IMR-90 (cell line): Measurements from ENCODE around the gene TSPAN32. TPM values are rescaled to one million over a fixed set of nuclear protein-coding genes. Genes with fewer than 3 reads are reported as not detected.

Experiments used
- ATAC-seq: fragments of 200-7000 bp; cut with Tn5 transposase; 2 replicates; pipeline ENCODE4 v1.9.1; 2020; ENCODE audit warnings: low read depth, mild to moderate bottlenecking, moderate library complexity
- BruUV-seq: library from RNA; stranded (reverse); fragments of 400-500 nt; replicated peaks from 2 replicates; lab custom pipeline; 2021; lab: Mats Ljungman, UMichigan
- CTCF ChIA-PET: fragments of 300-600 bp; formaldehyde crosslinking; extraction: SDS; loops from one replicate; lab custom pipeline; 2021; ENCODE audit warnings: antibody characterized with exemption; lab: Yijun Ruan, JAX
- POLR2A ChIA-PET: fragments of 300-600 bp; sonication (Branson Sonifier 250); formaldehyde crosslinking; loops from one replicate; lab custom pipeline; 2022; ENCODE audit warnings: antibody characterized with exemption; ENCODE audit not compliant: unreplicated experiment; lab: Charles Lee
- DNase-seq: peaks from one replicate; pipeline ENCODE4 v3.0.0; 2013
- H2AFZ ChIP-seq: replicated peaks from 2 replicates; pipeline ENCODE3; 2013; ENCODE audit warnings: low read length, mild to moderate bottlenecking; ENCODE audit not compliant: poor library complexity
- H2AK5ac ChIP-seq: 2 replicates; pipeline ENCODE4 v1.6.1; 2013; ENCODE audit warnings: low read depth, low read length, inconsistent platforms
- H2AK9ac ChIP-seq: replicated peaks from 2 replicates; pipeline ENCODE3; 2013; ENCODE audit warnings: mild to moderate bottlenecking, low read depth, low read length, moderate library complexity; ENCODE audit not compliant: poor library complexity
- H2BK120ac ChIP-seq: 2 replicates; pipeline ENCODE4 v1.6.1; 2013; ENCODE audit warnings: low read depth, low read length, inconsistent platforms
- H2BK15ac ChIP-seq: 3 replicates; pipeline ENCODE4 v1.6.1; 2013; ENCODE audit warnings: low read depth, low read length, inconsistent platforms
- H2BK20ac ChIP-seq: 2 replicates; pipeline ENCODE4 v1.6.1; 2013; ENCODE audit warnings: low read depth, mild to moderate bottlenecking, inconsistent platforms, low read length, moderate library complexity
- H2BK5ac ChIP-seq: 2 replicates; pipeline ENCODE4 v1.6.1; 2013; ENCODE audit warnings: mild to moderate bottlenecking, low read depth, low read length, inconsistent platforms; ENCODE audit not compliant: poor library complexity, severe bottlenecking
- H3K14ac ChIP-seq: replicated peaks from 2 replicates; pipeline ENCODE4 v1.6.1; 2013; ENCODE audit warnings: low read depth, low read length, inconsistent platforms
- H3K18ac ChIP-seq: 2 replicates; pipeline ENCODE4 v1.6.1; 2013; ENCODE audit warnings: low read depth, low read length, control low read depth
- H3K23ac ChIP-seq: 2 replicates; pipeline ENCODE4 v1.6.1; 2013; ENCODE audit warnings: low read depth, low read length, inconsistent platforms
- H3K27ac ChIP-seq: 2 replicates; pipeline ENCODE4 v1.5.1; 2013; ENCODE audit warnings: mild to moderate bottlenecking, control low read depth, low read length; ENCODE audit not compliant: insufficient read depth
- H3K27me3 ChIP-seq: 2 replicates; pipeline ENCODE4 v1.6.1; 2013; ENCODE audit warnings: low read length; ENCODE audit not compliant: control insufficient read depth, insufficient read depth
- H3K36me3 ChIP-seq: 2 replicates; pipeline ENCODE4 v1.6.1; 2013; ENCODE audit warnings: low read length, mixed read lengths; ENCODE audit not compliant: control insufficient read depth, insufficient read depth
- H3K4ac ChIP-seq: 2 replicates; pipeline ENCODE4 v1.6.1; 2013; ENCODE audit warnings: low read depth, low read length, inconsistent platforms
- H3K4me1 ChIP-seq: 2 replicates; pipeline ENCODE4 v1.6.1; 2013; ENCODE audit warnings: low read length, mixed read lengths; ENCODE audit not compliant: control insufficient read depth, insufficient read depth
- H3K4me2 ChIP-seq: 2 replicates; pipeline ENCODE4 v1.6.1; 2013; ENCODE audit warnings: low read depth, mild to moderate bottlenecking, control low read depth, low read length, moderate library complexity
- H3K4me3 ChIP-seq: 2 replicates; pipeline ENCODE4 v1.5.1; 2013; ENCODE audit warnings: low read depth, mild to moderate bottlenecking, control low read depth, low read length, moderate library complexity; ENCODE audit not compliant: insufficient read depth
- H3K56ac ChIP-seq: 2 replicates; pipeline ENCODE4 v1.6.1; 2013; ENCODE audit warnings: low read length, inconsistent platforms; ENCODE audit not compliant: insufficient read depth; ENCODE audit errors: extremely low read depth
- H3K79me1 ChIP-seq, 2 experiments: 2 replicates each; pipeline ENCODE4 v1.6.1; 2013; ENCODE audit warnings: low read length in 2 of 2, inconsistent platforms in 1 of 2, low read depth in 1 of 2
- H3K9ac ChIP-seq: 2 replicates; pipeline ENCODE4 v1.6.1; 2013; ENCODE audit warnings: low read depth, low read length, control low read depth
- H3K9me1 ChIP-seq: 2 replicates; pipeline ENCODE4 v1.6.1; 2013; ENCODE audit warnings: low read length, inconsistent platforms; ENCODE audit not compliant: insufficient read depth
- H3K9me3 ChIP-seq: 2 replicates; pipeline ENCODE4 v1.6.1; 2013; ENCODE audit warnings: low read length; ENCODE audit not compliant: control insufficient read depth, insufficient read depth
- H4K20me1 ChIP-seq: 2 replicates; pipeline ENCODE4 v1.6.1; 2013; ENCODE audit warnings: low read length, inconsistent platforms; ENCODE audit not compliant: insufficient read depth
- H4K5ac ChIP-seq: 2 replicates; pipeline ENCODE4 v1.6.1; 2013; ENCODE audit warnings: mild to moderate bottlenecking, low read depth, low read length, control low read depth
- H4K8ac ChIP-seq, 2 experiments: 2 replicates each; pipeline ENCODE4 v1.6.1; 2013; ENCODE audit warnings: low read depth in 2 of 2, low read length in 2 of 2, control low read depth in 1 of 2, inconsistent platforms in 1 of 2
- H4K91ac ChIP-seq: 2 replicates; pipeline ENCODE4 v1.6.1; 2013; ENCODE audit warnings: low read depth, low read length, inconsistent platforms; ENCODE audit not compliant: insufficient read depth
- BHLHE40 ChIP-seq: fragments of 150-350 bp; IDR thresholded peaks from 2 replicates; pipeline ENCODE4 v1.6.1; 2016; ENCODE audit warnings: mild to moderate bottlenecking, low read depth, low read length
- CEBPB ChIP-seq: IDR thresholded peaks from 2 replicates; pipeline ENCODE4 v1.6.1; 2012; ENCODE audit warnings: low read depth, low read length, improper control_type of control experiment
- CHD1 ChIP-seq: IDR thresholded peaks from 2 replicates; pipeline ENCODE4 v1.6.1; 2012; ENCODE audit warnings: low read depth, low read length, improper control_type of control experiment
- ELK1 ChIP-seq: fragments of 150-350 bp; IDR thresholded peaks from 2 replicates; pipeline ENCODE4 v1.6.1; 2016; ENCODE audit warnings: low read depth, mild to moderate bottlenecking, low read length, moderate library complexity, borderline replicate concordance
- MAFK ChIP-seq: IDR thresholded peaks from 2 replicates; pipeline ENCODE4 v1.6.1; 2012; ENCODE audit warnings: low read depth, low read length, improper control_type of control experiment
- POLR2A ChIP-seq: IDR thresholded peaks from 2 replicates; pipeline ENCODE4 v1.6.1; 2012; ENCODE audit warnings: mild to moderate bottlenecking, low read depth, low read length
- RCOR1 ChIP-seq: IDR thresholded peaks from 2 replicates; pipeline ENCODE4 v1.6.1; 2012; ENCODE audit warnings: mild to moderate bottlenecking, low read length, improper control_type of control experiment; ENCODE audit not compliant: insufficient replicate concordance
- SMC3 ChIP-seq: fragments of 150-350 bp; IDR thresholded peaks from 2 replicates; pipeline ENCODE4 v1.6.1; 2016; ENCODE audit warnings: low read depth, mild to moderate bottlenecking, antibody characterized with exemption, low read length, moderate library complexity
- USF2 ChIP-seq: fragments of 150-350 bp; IDR thresholded peaks from 2 replicates; pipeline ENCODE4 v1.6.1; 2017; ENCODE audit warnings: mild to moderate bottlenecking, antibody characterized with exemption, low read length, low read depth
- WGBS, 2 experiments: methylation state at CpG; one replicate each; pipeline versions ENCODE4 v1.1.5 to v1.1.7; 2013; ENCODE audit warnings: missing lambda C conversion rate in 2 of 2; ENCODE audit not compliant: insufficient read length in 1 of 2; ENCODE audit errors: extremely low coverage in 2 of 2; 5-methylcytosine and 5-hydroxymethylcytosine counted together
- dilution Hi-C: fragments of 300-500 bp; cut with HindIII; formaldehyde crosslinking; loops from one replicate; pipeline ENCODE4 v1.14.3; 2018; ENCODE audit warnings: low sequenced_read_pairs; ENCODE audit not compliant: unreplicated experiment
- in situ Hi-C: fragments of 300-500 bp; cut with MboI; formaldehyde crosslinking; loops from 3 replicates; pipeline ENCODE4 v1.14.3; 2019; ENCODE audit warnings: low sequenced_read_pairs, inconsistent platforms, mixed read lengths
- intact Hi-C: fragments of 100-400 bp; cut with micrococcal nuclease; formaldehyde crosslinking; loops from 2 replicates; pipeline ENCODE4 v1.10.0; 2022
- polyA plus RNA-seq, 3 experiments: library from polyadenylated mRNA; depleted of rRNA; stranded (reverse); fragments of >200 nt; gene quantifications; 2 replicates each; pipeline ENCODE4 v1.2.3, GENCODE V29; 2012; ENCODE audit warnings: low replicate concordance in 1 of 3
- total RNA-seq: library from RNA; depleted of rRNA; stranded (reverse); fragments of >200 nt; gene quantifications from 2 replicates; pipeline ENCODE4 v1.2.3, GENCODE V29; 2012

The TSPAN32 gene
- total and polyA plus RNA-seq, 2 of the 4 experiments (the other 2 are of a cell fraction) = 0.07 TPM; not detected in 1

- no CpG with 5 or more reads among the region's 2 CpGs for WGBS, 2 experiments
- Histone ChIP-seq H2BK5ac (no peak overlapping the region), H3K79me1 (no peaks in the 10 kb centered on the region), H2AFZ (no peak overlapping the region), H3K18ac (no peak overlapping the region), H4K91ac (no peak overlapping the region), H2AK9ac (no peak overlapping the region), H3K4me2 (no peak overlapping the region), H4K5ac (no peak overlapping the region), H3K9ac (no peak overlapping the region), H3K9me3 (no peaks in the 10 kb centered on the region), H3K27ac (no peak overlapping the region), H4K20me1 (no peaks in the 10 kb centered on the region), H3K9me1 (no peaks in the 10 kb centered on the region), H2BK120ac (no peak overlapping the region), H3K56ac (no peak overlapping the region; the same call in 1 of the 2 replicates), H2AK5ac (no peak overlapping the region), H3K14ac (no peak overlapping the region), H4K8ac (no peak overlapping the region), H3K4me3 (no peak overlapping the region), H3K27me3 (peaks cover 36% of the 10 kb centered on the region), H3K36me3 (no peaks in the 10 kb centered on the region), H2BK15ac (no peak overlapping the region), H3K23ac (no peak overlapping the region), H3K4me1 (no peaks in the 10 kb centered on the region), H3K4ac (no peak overlapping the region), H2BK20ac (no peak overlapping the region)
- CTCF ChIA-PET = no interaction called here
- no TSS peak for BruUV-seq
- DNase-seq (no peak), ATAC-seq (no peak)
- TF ChIP-seq RCOR1 (no peak), CEBPB (no peak), SMC3 (no peak), BHLHE40 (no peak), POLR2A (no peak), MAFK (no peak), CHD1 (no peak), ELK1 (no peak), USF2 (no peak)
- in situ Hi-C loops (no loop called here), dilution Hi-C loops (no loop called here), intact Hi-C loops (no loop called here)
- POLR2A ChIA-PET = no interaction called here
These were observed 21.6 kb upstream of the TSPAN32 start for GRCh38 chr11:2280208-2280607.
